H1 (cell line): Measurements from ENCODE around the gene ANXA7. TPM values are rescaled to one million over a fixed set of nuclear protein-coding genes. Genes with fewer than 3 reads are reported as not detected.

ENCODE experiments used
- CBX8 ChIP-seq: fragments of 300-800, 300-1000 bp; sonication (generic); IDR thresholded peaks from 2 replicates; pipeline ENCODE4 v1.7.1; 2016; ENCODE audit warnings: low read depth, low read length, borderline replicate concordance
- FOSL1 ChIP-seq: IDR thresholded peaks from 2 replicates; pipeline ENCODE4 v1.6.1; 2011; ENCODE audit warnings: mild to moderate bottlenecking, low read depth, low read length, moderate library complexity; ENCODE audit not compliant: insufficient read depth
- KDM4A ChIP-seq: IDR thresholded peaks from one replicate; pipeline ENCODE4 v1.7.1; 2012; ENCODE audit warnings: low read depth, mild to moderate bottlenecking, moderate library complexity, low read length, inconsistent platforms; ENCODE audit not compliant: severe bottlenecking
- RBBP5 ChIP-seq: IDR thresholded peaks from 2 replicates; pipeline ENCODE4 v1.7.1; 2012; ENCODE audit warnings: low read depth, mild to moderate bottlenecking, inconsistent platforms, low read length, moderate library complexity, borderline replicate concordance
- polyA plus RNA-seq, 7 experiments: library from polyadenylated mRNA; depleted of rRNA in 3 of 7; stranded (reverse) in 5 of 7; unstranded in 2 of 7; fragments of >200 nt in 5 of 7; fragments of 200-250 nt in 2 of 7; gene quantifications; 1 replicate in 5 of 7; 2 replicates in 1 of 7; 4 replicates in 1 of 7; pipeline versions ENCODE4 v1.2.1 to v1.2.3, GENCODE V29; 2011 to 2013; ENCODE audit warnings: missing spikeins in 2 of 7, mixed read lengths in 2 of 7
- total RNA-seq: library from RNA; stranded (reverse); fragmentation: NEBNext Ultra II Directional; extraction: Animal tissue kit (Norgen Biotek cat#: 25700); gene quantifications from 2 replicates; pipeline ENCODE4 v1.2.1, GENCODE V29; 2021

The ANXA7 gene
- total and polyA plus RNA-seq, 2 of the 8 experiments (the other 6 are each of a cell fraction or from before 2014, with no cell fraction given) = 37.1 to 63.6 TPM

- TF ChIP-seq RBBP5 (no peak), CBX8 (no peak), FOSL1 (no peak), KDM4A (no peak)
Measured at GRCh38 chr10:73338801-73339368, 75.0 kb downstream of the ANXA7 start (continued).
